ENCODE data around the gene ITGB7.

- TF ChIP-seq, protein P1, sequence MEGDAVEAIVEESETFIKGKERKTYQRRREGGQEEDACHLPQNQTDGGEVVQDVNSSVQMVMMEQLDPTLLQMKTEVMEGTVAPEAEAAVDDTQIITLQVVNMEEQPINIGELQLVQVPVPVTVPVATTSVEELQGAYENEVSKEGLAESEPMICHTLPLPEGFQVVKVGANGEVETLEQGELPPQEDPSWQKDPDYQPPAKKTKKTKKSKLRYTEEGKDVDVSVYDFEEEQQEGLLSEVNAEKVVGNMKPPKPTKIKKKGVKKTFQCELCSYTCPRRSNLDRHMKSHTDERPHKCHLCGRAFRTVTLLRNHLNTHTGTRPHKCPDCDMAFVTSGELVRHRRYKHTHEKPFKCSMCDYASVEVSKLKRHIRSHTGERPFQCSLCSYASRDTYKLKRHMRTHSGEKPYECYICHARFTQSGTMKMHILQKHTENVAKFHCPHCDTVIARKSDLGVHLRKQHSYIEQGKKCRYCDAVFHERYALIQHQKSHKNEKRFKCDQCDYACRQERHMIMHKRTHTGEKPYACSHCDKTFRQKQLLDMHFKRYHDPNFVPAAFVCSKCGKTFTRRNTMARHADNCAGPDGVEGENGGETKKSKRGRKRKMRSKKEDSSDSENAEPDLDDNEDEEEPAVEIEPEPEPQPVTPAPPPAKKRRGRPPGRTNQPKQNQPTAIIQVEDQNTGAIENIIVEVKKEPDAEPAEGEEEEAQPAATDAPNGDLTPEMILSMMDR (conservative IDR thresholded peaks at IDR 0.05; ENCODE audit: low read depth, low read length) = no peak
- TF ChIP-seq EZH2 (IDR thresholded peaks at IDR 0.05; ENCODE audit: low read length, unreplicated experiment) = no peak
Measured at GRCh38 chr12:53231921-53232645, 25.0 kb upstream of the ITGB7 start, which contains the start of gene RARG.
